ENCODE measurements around the gene LRRC7. TPM values are rescaled to one million over a fixed set of nuclear protein-coding genes. Genes with fewer than 3 reads are reported as not detected.
"Not testable (repeated sequence)": the region's sequence is repeated elsewhere in the genome, so short reads cannot be mapped to it uniquely, and the experiment has no call there.

LRRC7 gene
- total RNA-seq, 1 donor from 2014 or later, result not detected

GRCh38 chr1:69888657-69889056 is 320.9 kb downstream of the LRRC7 start:
- no peak overlapping the region for H3K27ac Mint-ChIP-seq
- peaks cover 13% of the 10 kb centered on the region for H3K9me3 Mint-ChIP-seq
- intact Hi-C loops (cut with micrococcal nuclease), result no loop called here
- no peaks in the 10 kb centered on the region for H3K36me3 Mint-ChIP-seq (ENCODE audit: low read depth)
- H3K4me3 Mint-ChIP-seq (ENCODE audit: low read depth), result no peak overlapping the region
- no peaks in the 10 kb centered on the region for H3K27me3 Mint-ChIP-seq (ENCODE audit: low read depth)
- no peaks in the 10 kb centered on the region for H3K4me1 Mint-ChIP-seq (ENCODE audit: low read depth)
- DNase-seq (ENCODE audit: low spot score), result no peak

GRCh38 chr1:69898403-69898947 is 330.8 kb downstream of the LRRC7 start:
- no peaks in the 10 kb centered on the region for H3K9me3 Mint-ChIP-seq
- H3K36me3 Mint-ChIP-seq (ENCODE audit: low read depth), result no peaks in the 10 kb centered on the region
- intact Hi-C loops (cut with micrococcal nuclease), result no loop called here
- H3K27ac Mint-ChIP-seq, result no peak overlapping the region
- DNase-seq (ENCODE audit: low spot score), result no peak
- H3K27me3 Mint-ChIP-seq (ENCODE audit: low read depth), result no peaks in the 10 kb centered on the region
- no peaks in the 10 kb centered on the region for H3K4me1 Mint-ChIP-seq (ENCODE audit: low read depth)
- no peak overlapping the region for H3K4me3 Mint-ChIP-seq (ENCODE audit: low read depth)

- no peak for DNase-seq (ENCODE audit: low spot score)
- H3K4me1 Mint-ChIP-seq (ENCODE audit: low read depth), result no peaks in the 10 kb centered on the region
- no peaks in the 10 kb centered on the region for H3K27me3 Mint-ChIP-seq (ENCODE audit: low read depth)
- H3K27ac Mint-ChIP-seq, result no peak overlapping the region
- peaks cover 8% of the 10 kb centered on the region for H3K9me3 Mint-ChIP-seq
- no peak overlapping the region for H3K4me3 Mint-ChIP-seq (ENCODE audit: low read depth)
- H3K36me3 Mint-ChIP-seq (ENCODE audit: low read depth), result no peaks in the 10 kb centered on the region
- intact Hi-C loops (cut with micrococcal nuclease), result no loop called here
These were observed 343.6 kb downstream of the LRRC7 start for GRCh38 chr1:69911301-69911801.

- no peak overlapping the region for H3K4me3 Mint-ChIP-seq (ENCODE audit: low read depth)
- no peak for DNase-seq (ENCODE audit: low spot score)
- peaks cover 8% of the 10 kb centered on the region for H3K9me3 Mint-ChIP-seq
- no peaks in the 10 kb centered on the region for H3K36me3 Mint-ChIP-seq (ENCODE audit: low read depth)
- H3K4me1 Mint-ChIP-seq (ENCODE audit: low read depth), result no peaks in the 10 kb centered on the region
- H3K27me3 Mint-ChIP-seq (ENCODE audit: low read depth), result no peaks in the 10 kb centered on the region
- no peak overlapping the region for H3K27ac Mint-ChIP-seq
- intact Hi-C loops (cut with micrococcal nuclease), result no loop called here
These were observed 346.3 kb downstream of the LRRC7 start for GRCh38 chr1:69913977-69914376.

- no peak for DNase-seq (ENCODE audit: low spot score)
- no peaks in the 10 kb centered on the region for H3K27me3 Mint-ChIP-seq (ENCODE audit: low read depth)
- intact Hi-C loops (cut with micrococcal nuclease), result no loop called here
- peaks cover 2% of the 10 kb centered on the region for H3K9me3 Mint-ChIP-seq
- H3K36me3 Mint-ChIP-seq (ENCODE audit: low read depth), result no peaks in the 10 kb centered on the region
- H3K4me3 Mint-ChIP-seq (ENCODE audit: low read depth), result no peak overlapping the region
- H3K4me1 Mint-ChIP-seq (ENCODE audit: low read depth), result no peaks in the 10 kb centered on the region
- no peak overlapping the region for H3K27ac Mint-ChIP-seq
These were observed 347.4 kb downstream of the LRRC7 start for GRCh38 chr1:69914976-69915765.

- intact Hi-C loops (cut with micrococcal nuclease), result no loop called here
- no peak overlapping the region for H3K4me3 Mint-ChIP-seq (ENCODE audit: low read depth)
- peaks cover 3% of the 10 kb centered on the region for H3K9me3 Mint-ChIP-seq
- H3K36me3 Mint-ChIP-seq (ENCODE audit: low read depth), result no peaks in the 10 kb centered on the region
- DNase-seq (ENCODE audit: low spot score), result no peak
- no peaks in the 10 kb centered on the region for H3K4me1 Mint-ChIP-seq (ENCODE audit: low read depth)
- no peaks in the 10 kb centered on the region for H3K27me3 Mint-ChIP-seq (ENCODE audit: low read depth)
- H3K27ac Mint-ChIP-seq, result no peak overlapping the region
These were observed 351.6 kb downstream of the LRRC7 start for GRCh38 chr1:69919129-69919921.

- peaks cover 3% of the 10 kb centered on the region for H3K9me3 Mint-ChIP-seq
- no peak overlapping the region for H3K27ac Mint-ChIP-seq
- intact Hi-C loops (cut with micrococcal nuclease), result no loop called here
- no peaks in the 10 kb centered on the region for H3K27me3 Mint-ChIP-seq (ENCODE audit: low read depth)
- H3K36me3 Mint-ChIP-seq (ENCODE audit: low read depth), result no peaks in the 10 kb centered on the region
- no peak overlapping the region for H3K4me3 Mint-ChIP-seq (ENCODE audit: low read depth)
- DNase-seq (ENCODE audit: low spot score), result no peak
- H3K4me1 Mint-ChIP-seq (ENCODE audit: low read depth), result no peaks in the 10 kb centered on the region
These were observed 352.2 kb downstream of the LRRC7 start for GRCh38 chr1:69919922-69920273.

GRCh38 chr1:69920426-69920825 is 352.7 kb downstream of the LRRC7 start:
- no peak overlapping the region for H3K27ac Mint-ChIP-seq
- H3K36me3 Mint-ChIP-seq (ENCODE audit: low read depth), result no peaks in the 10 kb centered on the region

GRCh38 chr1:69921486-69921885 is 353.8 kb downstream of the LRRC7 start:
- intact Hi-C loops (cut with micrococcal nuclease), result no loop called here
- Mint-ChIP-seq H3K9me3 (peaks cover 3% of the 10 kb centered on the region), H3K4me1 (ENCODE audit: low read depth) (no peaks in the 10 kb centered on the region), H3K27me3 (ENCODE audit: low read depth) (no peaks in the 10 kb centered on the region), H3K27ac (no peak overlapping the region), H3K4me3 (ENCODE audit: low read depth) (no peak overlapping the region), H3K36me3 (ENCODE audit: low read depth) (no peaks in the 10 kb centered on the region)
- DNase-seq (ENCODE audit: low spot score), result no peak

More at GRCh38 chr1:69920426-69920825, 352.7 kb downstream of the LRRC7 start:
- Mint-ChIP-seq H3K27me3 (ENCODE audit: low read depth) (no peaks in the 10 kb centered on the region), H3K9me3 (peaks cover 3% of the 10 kb centered on the region), H3K4me1 (ENCODE audit: low read depth) (no peaks in the 10 kb centered on the region), H3K4me3 (ENCODE audit: low read depth) (no peak overlapping the region)
- DNase-seq (ENCODE audit: low spot score), result no peak
- intact Hi-C loops (cut with micrococcal nuclease), result no loop called here

- not testable (repeated sequence) for H3K4me3 Mint-ChIP-seq (ENCODE audit: low read depth)
These were observed 360.5 kb downstream of the LRRC7 start for GRCh38 chr1:69928234-69928633.

GRCh38 chr1:69929308-69930057 is 361.8 kb downstream of the LRRC7 start:
- intact Hi-C loops (cut with micrococcal nuclease), result no loop called here
- no peak for DNase-seq (ENCODE audit: low spot score)
- Mint-ChIP-seq H3K27ac (no peak overlapping the region), H3K4me1 (ENCODE audit: low read depth) (no peaks in the 10 kb centered on the region), H3K36me3 (ENCODE audit: low read depth) (no peaks in the 10 kb centered on the region), H3K4me3 (ENCODE audit: low read depth) (no peak overlapping the region), H3K9me3 (peaks cover 16% of the 10 kb centered on the region), H3K27me3 (ENCODE audit: low read depth) (no peaks in the 10 kb centered on the region)

More at GRCh38 chr1:69928234-69928633, 360.5 kb downstream of the LRRC7 start:
- H3K27ac Mint-ChIP-seq; H3K4me1 Mint-ChIP-seq (ENCODE audit: low read depth); H3K27me3 Mint-ChIP-seq (ENCODE audit: low read depth); intact Hi-C loops (cut with micrococcal nuclease); DNase-seq (ENCODE audit: low spot score); H3K36me3 Mint-ChIP-seq (ENCODE audit: low read depth): not testable (repeated sequence)
- H3K9me3 Mint-ChIP-seq, result peaks cover 16% of the 10 kb centered on the region

GRCh38 chr1:69930396-69930795 is 362.7 kb downstream of the LRRC7 start:
- no peak overlapping the region for H3K27ac Mint-ChIP-seq
- no peak overlapping the region for H3K4me3 Mint-ChIP-seq (ENCODE audit: low read depth)
- intact Hi-C loops (cut with micrococcal nuclease), result no loop called here
- DNase-seq (ENCODE audit: low spot score), result no peak
- no peaks in the 10 kb centered on the region for H3K4me1 Mint-ChIP-seq (ENCODE audit: low read depth)
- H3K9me3 Mint-ChIP-seq, result peaks cover 16% of the 10 kb centered on the region
- H3K27me3 Mint-ChIP-seq (ENCODE audit: low read depth), result no peaks in the 10 kb centered on the region
- H3K36me3 Mint-ChIP-seq (ENCODE audit: low read depth), result no peaks in the 10 kb centered on the region

Data from activated T-helper 2 cell treated with anti-CD3 and anti-CD28 coated beads, Interferon-gamma antibody, Interleukin-2, Interleukin-4, amounts not matched to agents 10 μg/mL and 5 μg/mL and 100 μg/mL, durations not matched to agents 14 hours and 24 hours and 36 hours (primary cell).